ENCODE data around the gene DPP9.
"Not testable (repeated sequence)": the region's sequence is repeated elsewhere in the genome, so short reads cannot be mapped to it uniquely, and the experiment has no call there.

The DPP9 gene

GRCh38 chr19:4723595-4724514 is at the start of gene DPP9:
Gene DPP9 (minus strand): TSS chr19:4723842. CDS start chr19:4719906, 3,936 bp downstream.
- DNase-seq, result peak; percentile 93 to 97

- DNase-seq, result no peak
Observed at GRCh38 chr19:4773047-4773640, 49.5 kb upstream of the DPP9 start.

- DNase-seq, result no peak
Observed at GRCh38 chr19:4772566-4772965, 48.9 kb upstream of the DPP9 start.

GRCh38 chr19:4768934-4769777 is 45.5 kb upstream of the DPP9 start:
- DNase-seq, result peak; percentile 58 to 65

GRCh38 chr19:4764393-4764660 is 40.7 kb upstream of the DPP9 start:
- no peak for DNase-seq

GRCh38 chr19:4763021-4763420 is 39.4 kb upstream of the DPP9 start:
- no peak for DNase-seq

- no peak for DNase-seq
Observed at GRCh38 chr19:4760285-4760650, 36.6 kb upstream of the DPP9 start.

- DNase-seq, result peak; percentile 36 to 50
Observed at GRCh38 chr19:4759388-4760284, 36.0 kb upstream of the DPP9 start.

GRCh38 chr19:4758659-4759058 is 35.0 kb upstream of the DPP9 start:
- DNase-seq, result no peak

- no peak for DNase-seq
Observed at GRCh38 chr19:4758082-4758481, 34.4 kb upstream of the DPP9 start.

GRCh38 chr19:4755459-4755858 is 31.8 kb upstream of the DPP9 start:
- no peak for DNase-seq

- DNase-seq, result no peak
Observed at GRCh38 chr19:4754248-4754647, 30.6 kb upstream of the DPP9 start.

- DNase-seq, result no peak
Observed at GRCh38 chr19:4749870-4750590, 26.4 kb upstream of the DPP9 start.

GRCh38 chr19:4748589-4748988 is 24.9 kb upstream of the DPP9 start:
- DNase-seq, result no peak

GRCh38 chr19:4748185-4748584 is 24.5 kb upstream of the DPP9 start:
- no peak for DNase-seq

- DNase-seq, result no peak
Observed at GRCh38 chr19:4745986-4746385, 22.3 kb upstream of the DPP9 start.

- DNase-seq, result not testable (repeated sequence)
Observed at GRCh38 chr19:4745175-4745574, 21.5 kb upstream of the DPP9 start.

GRCh38 chr19:4744451-4745174 is 21.0 kb upstream of the DPP9 start:
- no peak for DNase-seq

GRCh38 chr19:4742723-4743646 is 19.3 kb upstream of the DPP9 start:
- DNase-seq, result no peak

- no peak for DNase-seq
Observed at GRCh38 chr19:4740092-4740491, 16.4 kb upstream of the DPP9 start.

All from stimulated activated CD4-positive, alpha-beta T cell treated with anti-CD3 and anti-CD28 coated beads, Interleukin-4, amount 100 ng/mL, for 4 hours (primary cell).